GM13976 (cell line): Measurements from ENCODE around the gene AGBL4.

Experiments
- DNase-seq: peaks from one replicate; pipeline ENCODE4 v3.0.0; 2012; ENCODE audit warnings: low spot score
- CTCF ChIP-seq: IDR thresholded peaks from 2 replicates; pipeline ENCODE4 v1.5.1; 2012; ENCODE audit warnings: borderline replicate concordance, mild to moderate bottlenecking; ENCODE audit not compliant: insufficient read depth; ENCODE audit errors: extremely low read depth, missing control alignments, control extremely low read depth
- in situ Hi-C: fragments of 300-500 bp; cut with MboI; formaldehyde crosslinking; loops from one replicate; pipeline ENCODE4 v1.12.0; 2022; ENCODE audit warnings: low sequenced_read_pairs, mixed read lengths, inconsistent platforms; ENCODE audit not compliant: unreplicated experiment

The AGBL4 gene

GRCh38 chr1:48710915-48711314 lies 1312.8 kb downstream of the AGBL4 start:
- no peak for DNase-seq
- no peak for TF ChIP-seq CTCF
- in situ Hi-C loops: no loop called here

GRCh38 chr1:48710318-48710717 lies 1313.4 kb downstream of the AGBL4 start:
- TF ChIP-seq CTCF: no peak
- DNase-seq: no peak
- in situ Hi-C loops: no loop called here

GRCh38 chr1:48704736-48705135 lies 1319.0 kb downstream of the AGBL4 start:
- TF ChIP-seq CTCF: no peak
- no peak for DNase-seq
- in situ Hi-C loops: no loop called here

- in situ Hi-C loops: no loop called here
- TF ChIP-seq CTCF: no peak
- DNase-seq: no peak
These were observed 1322.3 kb downstream of the AGBL4 start for GRCh38 chr1:48701445-48701844.

- TF ChIP-seq CTCF: peak; percentile 73
- in situ Hi-C loops: no loop called here
- peak; percentile 57 for DNase-seq
These were observed 1326.6 kb downstream of the AGBL4 start for GRCh38 chr1:48697066-48697707.

- DNase-seq: no peak
- TF ChIP-seq CTCF: no peak
- in situ Hi-C loops: no loop called here
These were observed 1328.6 kb downstream of the AGBL4 start for GRCh38 chr1:48695161-48695560.
